HG03025 (cell line): Measurements from ENCODE around the gene RTCA.

ENCODE experiments used
- ATAC-seq: cut with Tn5 transposase; IDR thresholded peaks from one replicate; pipeline ENCODE4 v1.9.1; 2021; ENCODE audit warnings: mild to moderate bottlenecking, moderate library complexity; ENCODE audit not compliant: unreplicated experiment, low FRiP score

RTCA gene

GRCh38 chr1:100340494-100340893 lies 74.5 kb downstream of the RTCA start:
- ATAC-seq, result no peak

- no peak for ATAC-seq
Observed at GRCh38 chr1:100342348-100342747, 76.3 kb downstream of the RTCA start.
